ENCODE data around the gene MAML2. TPM values are rescaled to one million over a fixed set of nuclear protein-coding genes. Genes with fewer than 3 reads are reported as not detected.

MAML2 gene
- total and polyA plus RNA-seq, 2 of the 13 experiments (the other 11 are each of a cell fraction or from before 2014, with no cell fraction given) = 2.3 to 25.9 TPM

GRCh38 chr11:96211436-96211835 lies 131.6 kb downstream of the MAML2 start:
- ATAC-seq (no peak), FAIRE-seq (no peak), DNase-seq (ENCODE audit: low spot score) (no peak)
- Histone ChIP-seq H2AFZ (ENCODE audit: low read length) (no peak overlapping the region), H3K27ac (ENCODE audit: extremely low read length, insufficient read depth, low read length) (no peak overlapping the region), H3K4me1 (ENCODE audit: insufficient read depth, low read length) (peaks cover 58% of the 10 kb centered on the region), H3K36me3 (replicated peaks in 1 of 2; ENCODE audit: control insufficient read depth in 1 of 2, insufficient read depth in 2 of 2, low read length in 2 of 2) (no peaks in the 10 kb centered on the region), H3K79me2 (ENCODE audit: insufficient read depth, low read length) (no peaks in the 10 kb centered on the region), H4K20me1 (ENCODE audit: insufficient read depth, low read length) (no peaks in the 10 kb centered on the region), H3K27me3 (ENCODE audit: control insufficient read depth in 1 of 2, insufficient read depth in 2 of 2, low read length in 2 of 2) (no peaks in the 10 kb centered on the region), H3K9ac (ENCODE audit: insufficient read depth, low read depth, low read length) (no peak overlapping the region), H3K4me2 (ENCODE audit: low read depth, low read length) (no peak overlapping the region), H3K4me3 (replicated peaks in 1 of 3; ENCODE audit: insufficient read depth in 1 of 3, low read depth in 2 of 3, low read length in 3 of 3) (no peak overlapping the region), H3K9me3 (ENCODE audit: low read length) (no peaks in the 10 kb centered on the region)
- in situ Hi-C loops (cut with HindIII; ENCODE audit: extremely low pct_ligation_motif_present, low pct_unique_long_range_greater_than_20kb) (no loop called here), intact Hi-C loops (cut with micrococcal nuclease; ENCODE audit: unreplicated experiment) (no loop called here)
- 98% methylated on average over 2 of the region's 2 CpGs for WGBS (ENCODE audit: low lambda C conversion rate)
- CTCF ChIA-PET (ENCODE audit: low intra/inter-chr PET ratio, low total read pairs) = no interaction called here
- no peak for TF ChIP-seq TBL1XR1 (IDR thresholded peaks at IDR 0.05; ENCODE audit: borderline replicate concordance, low read length, partially characterized antibody)
- TF ChIP-seq ZFX (CRISPR knock-in tag; IDR thresholded peaks at IDR 0.05; ENCODE audit: low read depth) = no peak
- TF ChIP-seq ETV6 (CRISPR knock-in tag; conservative IDR thresholded peaks at IDR 0.05) = no peak
- TF ChIP-seq TFDP2 (CRISPR knock-in tag; IDR thresholded peaks at IDR 0.05) = no peak
- no peak for TF ChIP-seq TSC22D2 (CRISPR knock-in tag; IDR thresholded peaks at IDR 0.05; ENCODE audit: borderline replicate concordance)
- TF ChIP-seq NFE2 (CRISPR knock-in tag; IDR thresholded peaks at IDR 0.05) = no peak
- TF ChIP-seq POGZ (CRISPR knock-in tag; IDR thresholded peaks at IDR 0.05) = no peak
- no peak for TF ChIP-seq ZNF232 (CRISPR knock-in tag; IDR thresholded peaks at IDR 0.05; ENCODE audit: borderline replicate concordance)
- TF ChIP-seq SRSF1 (optimal IDR thresholded peaks at IDR 0.05; ENCODE audit: low read depth, low read length) = no peak
- TF ChIP-seq FOXO4 (CRISPR knock-in tag; conservative IDR thresholded peaks at IDR 0.05) = no peak
- TF ChIP-seq ZNF546 (CRISPR knock-in tag; conservative IDR thresholded peaks at IDR 0.05) = no peak
- no peak for TF ChIP-seq ZNF143 (CRISPR knock-in tag; IDR thresholded peaks at IDR 0.05)
- no peak for TF ChIP-seq ZZZ3 (CRISPR knock-in tag; IDR thresholded peaks at IDR 0.05; ENCODE audit: borderline replicate concordance)
- no peak for TF ChIP-seq ZNF136 (CRISPR knock-in tag; IDR thresholded peaks at IDR 0.05; ENCODE audit: low read depth)
- no TSS peak for BruUV-seq (replicated peaks)
- POLR2A ChIA-PET = no interaction called here
